ENCODE measurements around the gene DPH5. TPM values are rescaled to one million over a fixed set of nuclear protein-coding genes. Genes with fewer than 3 reads are reported as not detected.

DPH5 gene
- total and polyA plus RNA-seq, 10 of the 15 experiments (the other 5 are each of a cell fraction or from before 2014, with no cell fraction given), result 44.1 to 95.7 (median 66.4) TPM

DNA sequence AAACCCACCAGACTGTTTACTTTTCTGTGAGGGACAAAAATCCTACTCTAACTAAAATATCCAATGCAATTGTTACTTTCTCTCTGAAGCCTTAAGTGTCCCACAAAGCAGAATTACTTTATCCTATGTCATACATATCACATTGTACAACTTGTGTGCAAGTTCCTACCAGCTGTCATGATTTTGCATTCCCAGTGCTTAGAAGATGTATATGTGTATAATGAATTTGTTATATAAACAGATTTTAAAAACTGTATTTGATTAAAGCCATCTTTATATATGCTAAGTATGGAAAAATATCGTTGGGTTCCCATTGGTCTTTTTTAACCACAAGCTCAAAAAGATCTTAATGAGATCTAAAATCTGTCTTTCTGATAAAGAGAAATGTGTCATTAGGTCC lies 57.0 kb downstream of the DPH5 start (continued):
- TF ChIP-seq JUNB (IDR thresholded peaks at IDR 0.05), result no peak
- TF ChIP-seq MYB (IDR thresholded peaks at IDR 0.05; ENCODE audit: borderline replicate concordance, low read depth, low read length), result no peak
- no peak for TF ChIP-seq ETV6 (conservative IDR thresholded peaks at IDR 0.05 in 1 of 2, IDR thresholded peaks at IDR 0.05 in 1 of 2; ENCODE audit: borderline replicate concordance in 1 of 2, low read depth in 1 of 2)
- TF ChIP-seq, protein P1, sequence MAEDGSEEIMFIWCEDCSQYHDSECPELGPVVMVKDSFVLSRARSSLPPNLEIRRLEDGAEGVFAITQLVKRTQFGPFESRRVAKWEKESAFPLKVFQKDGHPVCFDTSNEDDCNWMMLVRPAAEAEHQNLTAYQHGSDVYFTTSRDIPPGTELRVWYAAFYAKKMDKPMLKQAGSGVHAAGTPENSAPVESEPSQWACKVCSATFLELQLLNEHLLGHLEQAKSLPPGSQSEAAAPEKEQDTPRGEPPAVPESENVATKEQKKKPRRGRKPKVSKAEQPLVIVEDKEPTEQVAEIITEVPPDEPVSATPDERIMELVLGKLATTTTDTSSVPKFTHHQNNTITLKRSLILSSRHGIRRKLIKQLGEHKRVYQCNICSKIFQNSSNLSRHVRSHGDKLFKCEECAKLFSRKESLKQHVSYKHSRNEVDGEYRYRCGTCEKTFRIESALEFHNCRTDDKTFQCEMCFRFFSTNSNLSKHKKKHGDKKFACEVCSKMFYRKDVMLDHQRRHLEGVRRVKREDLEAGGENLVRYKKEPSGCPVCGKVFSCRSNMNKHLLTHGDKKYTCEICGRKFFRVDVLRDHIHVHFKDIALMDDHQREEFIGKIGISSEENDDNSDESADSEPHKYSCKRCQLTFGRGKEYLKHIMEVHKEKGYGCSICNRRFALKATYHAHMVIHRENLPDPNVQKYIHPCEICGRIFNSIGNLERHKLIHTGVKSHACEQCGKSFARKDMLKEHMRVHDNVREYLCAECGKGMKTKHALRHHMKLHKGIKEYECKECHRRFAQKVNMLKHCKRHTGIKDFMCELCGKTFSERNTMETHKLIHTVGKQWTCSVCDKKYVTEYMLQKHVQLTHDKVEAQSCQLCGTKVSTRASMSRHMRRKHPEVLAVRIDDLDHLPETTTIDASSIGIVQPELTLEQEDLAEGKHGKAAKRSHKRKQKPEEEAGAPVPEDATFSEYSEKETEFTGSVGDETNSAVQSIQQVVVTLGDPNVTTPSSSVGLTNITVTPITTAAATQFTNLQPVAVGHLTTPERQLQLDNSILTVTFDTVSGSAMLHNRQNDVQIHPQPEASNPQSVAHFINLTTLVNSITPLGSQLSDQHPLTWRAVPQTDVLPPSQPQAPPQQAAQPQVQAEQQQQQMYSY (CRISPR knock-in tag; IDR thresholded peaks at IDR 0.05), result no peak
- no peak for TF ChIP-seq SIN3A (IDR thresholded peaks at IDR 0.05; ENCODE audit: low read depth, low read length)
- no peak for TF ChIP-seq TCF12 (IDR thresholded peaks at IDR 0.05; ENCODE audit: low read depth, low read length)
- TF ChIP-seq SMAD5 (IDR thresholded peaks at IDR 0.05; ENCODE audit: low read depth), result no peak
- no peak for TF ChIP-seq KDM1A (IDR thresholded peaks at IDR 0.05; ENCODE audit: borderline replicate concordance)
- TF ChIP-seq CREB1 (IDR thresholded peaks at IDR 0.05; ENCODE audit: low read depth), result no peak
- TF ChIP-seq RAD51 (IDR thresholded peaks at IDR 0.05), result no peak
- TF ChIP-seq ZNF274 (IDR thresholded peaks at IDR 0.05; ENCODE audit: insufficient read depth, insufficient read length), result no peak
- no peak for TF ChIP-seq ASH2L (IDR thresholded peaks at IDR 0.05; ENCODE audit: borderline replicate concordance, low read depth)

All from GM12878 (cell line).